HL-60 (cell line): ENCODE measurements around the gene TPD52L3.

Experiments used
- DNase-seq, 2 experiments: peaks; one replicate each; pipeline ENCODE4 v3.0.0-alpha.2; 2010 to 2020; ENCODE audit warnings: low read depth in 1 of 2, low spot score in 1 of 2
- H3K27ac ChIP-seq: fragments of 250-450 bp; sonication (Bioruptor Pico); replicated peaks from 2 replicates; pipeline ENCODE4 v1.5.1; 2020; ENCODE audit warnings: mild to moderate bottlenecking, moderate library complexity
- H3K27me3 ChIP-seq: fragments of 250-450 bp; sonication (Bioruptor Pico); 2 replicates; pipeline ENCODE4 v1.5.1; 2021; ENCODE audit warnings: mild to moderate bottlenecking, moderate library complexity; ENCODE audit not compliant: insufficient read depth, poor library complexity, severe bottlenecking
- H3K4me3 ChIP-seq: replicated peaks from 2 replicates; pipeline ENCODE4 v1.5.1; 2011; ENCODE audit warnings: mild to moderate bottlenecking, control low read depth, low read length; ENCODE audit not compliant: insufficient read depth
- CTCF ChIP-seq: IDR thresholded peaks from one replicate; pipeline ENCODE4 v1.5.1; 2011; ENCODE audit warnings: low read length, control low read depth, inconsistent platforms; ENCODE audit not compliant: insufficient read depth
- GABPA ChIP-seq: IDR thresholded peaks from 2 replicates; pipeline ENCODE4 v1.6.1; 2012; ENCODE audit warnings: low read depth
- POLR2AphosphoS5 ChIP-seq: IDR thresholded peaks from 2 replicates; pipeline ENCODE4 v1.6.1; 2012; ENCODE audit warnings: low read depth
- REST ChIP-seq: IDR thresholded peaks from 2 replicates; pipeline ENCODE4 v1.6.1; 2012; ENCODE audit warnings: low read depth; ENCODE audit not compliant: insufficient replicate concordance
- SPI1 ChIP-seq: IDR thresholded peaks from 2 replicates; pipeline ENCODE4 v1.6.1; 2012; ENCODE audit warnings: low read depth, mild to moderate bottlenecking, borderline replicate concordance

Gene TPD52L3

GRCh38 chr9:6354072-6354686 lies 26.0 kb downstream of the TPD52L3 start:
- Histone ChIP-seq H3K27ac (no peak overlapping the region), H3K27me3 (no peaks in the 10 kb centered on the region), H3K4me3 (no peak overlapping the region)
- DNase-seq, result peak; percentile 38 to 51
- TF ChIP-seq REST (no peak), SPI1 (no peak), POLR2AphosphoS5 (no peak), CTCF (peak; percentile 42)

DNA sequence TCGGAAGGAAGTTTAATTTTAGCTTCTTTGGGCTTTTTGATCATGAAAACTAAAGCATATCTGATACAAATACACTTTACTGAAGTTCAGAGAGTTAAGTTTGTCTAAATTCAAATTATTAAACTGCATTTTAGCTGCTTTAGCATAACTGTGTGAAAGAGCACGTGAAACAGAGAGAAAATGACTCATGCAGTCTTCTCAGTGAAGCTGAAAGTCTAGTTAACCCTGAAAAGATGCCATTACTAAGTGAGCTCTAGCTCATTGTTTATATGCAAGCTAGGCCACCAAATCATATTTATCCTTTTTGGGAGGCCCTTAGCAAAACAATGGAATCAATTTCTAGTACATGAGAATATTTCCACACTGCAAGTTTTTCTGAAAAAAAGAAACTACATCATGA lies 27.6 kb downstream of the TPD52L3 start:
- H3K27me3 ChIP-seq, result no peaks in the 10 kb centered on the region
- DNase-seq, result no peak
- H3K27ac ChIP-seq, result no peak overlapping the region
- TF ChIP-seq POLR2AphosphoS5 (no peak), CTCF (no peak), SPI1 (no peak), REST (no peak), GABPA (no peak)
- H3K4me3 ChIP-seq, result no peak overlapping the region

DNA sequence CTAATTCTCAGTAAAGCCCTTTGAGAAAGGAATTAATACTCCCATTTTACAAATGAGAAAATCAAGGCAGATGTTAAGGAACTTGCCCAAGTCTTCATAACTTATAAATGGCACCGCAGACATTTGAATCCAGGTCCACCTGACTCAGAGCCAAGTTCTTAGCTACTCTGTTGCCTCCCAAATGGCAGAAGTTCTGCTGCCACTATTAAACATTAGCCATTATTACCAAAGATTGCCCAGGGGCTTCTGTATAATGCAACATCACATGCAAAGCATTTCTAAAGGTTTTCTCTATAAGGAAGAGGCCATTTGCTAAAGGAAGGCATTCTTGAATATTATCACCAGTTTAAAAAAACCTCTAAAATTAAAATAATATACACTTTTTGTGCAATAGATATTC lies 28.3 kb downstream of the TPD52L3 start:
- DNase-seq, result peak in 1 of 2 experiments; percentile 25
- Histone ChIP-seq H3K4me3 (no peak overlapping the region), H3K27me3 (no peaks in the 10 kb centered on the region), H3K27ac (no peak overlapping the region)
- TF ChIP-seq CTCF, result no peak
- TF ChIP-seq REST, result no peak
- TF ChIP-seq POLR2AphosphoS5, result no peak
- no peak for TF ChIP-seq GABPA
- TF ChIP-seq SPI1, result no peak
